Cardiac septum (tissue), 1 donor: Measurements from ENCODE around the gene DAB1. TPM values are rescaled to one million over a fixed set of nuclear protein-coding genes. Genes with fewer than 3 reads are reported as not detected.

Experiments used
- DNase-seq: peaks from one replicate; pipeline ENCODE4 v3.0.0-alpha.2; 2020; ENCODE audit warnings: low spot score
- intact Hi-C: fragments of 100-400 bp; cut with DNase I; formaldehyde crosslinking; loops from one replicate; pipeline ENCODE4 v1.14.0; 2022
- long read RNA-seq: library from polyadenylated mRNA; unstranded; transcript quantifications from one replicate; pipeline ENCODE4 v2.0.0, GENCODE V29; 2021
- total RNA-seq: library from RNA; stranded (reverse); fragmentation: NEBNext Ultra II Directional; extraction: Animal tissue kit (Norgen Biotek cat#: 25700); gene quantifications from one replicate; pipeline ENCODE4 v1.2.1, GENCODE V29; 2021
- donor health status: DM: no; HTN: no; CAD: no.

The DAB1 gene
- 2.0 TPM for total RNA-seq
- long read RNA-seq, partial matches to known transcripts: 1 of 3 reads
- long read RNA-seq, other reads (novel, unspliced or antisense): 2 of 3 reads

- DNase-seq: no peak
- intact Hi-C loops: loop anchor here (5.0 to 10.0 kb wide), 2 partner anchors 191 to 591 kb away; no protein-coding TSS in a partner anchor
Measured at GRCh38 chr1:57423656-57424211, at the start of gene DAB1. TSS of gene DAB1 (minus strand) at chr1:57424060. CDS start at chr1:57291030, 133,030 bp downstream.

- DNase-seq: no peak
- intact Hi-C loops: no loop called here
Measured at GRCh38 chr1:57473448-57473847, 49.6 kb upstream of the DAB1 start.

GRCh38 chr1:57471995-57472394 is 48.1 kb upstream of the DAB1 start:
- no peak for DNase-seq
- intact Hi-C loops: no loop called here

DNA sequence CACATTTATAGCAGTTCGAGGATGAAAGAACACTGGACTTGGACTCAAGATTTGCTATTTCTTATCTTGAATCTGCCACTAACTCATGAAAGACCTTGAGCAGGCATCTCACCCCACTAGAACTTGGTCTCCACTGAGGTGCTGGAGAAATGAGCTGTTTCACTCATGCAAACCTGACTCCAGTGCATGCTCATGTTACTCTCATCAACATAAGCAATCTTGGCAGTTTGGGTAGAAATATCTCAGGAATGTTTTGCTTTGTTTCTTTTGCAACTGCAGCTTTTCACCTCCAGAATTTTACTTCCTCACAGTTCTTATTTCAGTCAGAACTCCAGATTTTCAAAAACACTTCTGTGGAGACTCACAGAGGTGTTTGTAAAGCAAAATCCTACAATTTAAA is 46.2 kb upstream of the DAB1 start:
- intact Hi-C loops: no loop called here
- no peak for DNase-seq

DNA sequence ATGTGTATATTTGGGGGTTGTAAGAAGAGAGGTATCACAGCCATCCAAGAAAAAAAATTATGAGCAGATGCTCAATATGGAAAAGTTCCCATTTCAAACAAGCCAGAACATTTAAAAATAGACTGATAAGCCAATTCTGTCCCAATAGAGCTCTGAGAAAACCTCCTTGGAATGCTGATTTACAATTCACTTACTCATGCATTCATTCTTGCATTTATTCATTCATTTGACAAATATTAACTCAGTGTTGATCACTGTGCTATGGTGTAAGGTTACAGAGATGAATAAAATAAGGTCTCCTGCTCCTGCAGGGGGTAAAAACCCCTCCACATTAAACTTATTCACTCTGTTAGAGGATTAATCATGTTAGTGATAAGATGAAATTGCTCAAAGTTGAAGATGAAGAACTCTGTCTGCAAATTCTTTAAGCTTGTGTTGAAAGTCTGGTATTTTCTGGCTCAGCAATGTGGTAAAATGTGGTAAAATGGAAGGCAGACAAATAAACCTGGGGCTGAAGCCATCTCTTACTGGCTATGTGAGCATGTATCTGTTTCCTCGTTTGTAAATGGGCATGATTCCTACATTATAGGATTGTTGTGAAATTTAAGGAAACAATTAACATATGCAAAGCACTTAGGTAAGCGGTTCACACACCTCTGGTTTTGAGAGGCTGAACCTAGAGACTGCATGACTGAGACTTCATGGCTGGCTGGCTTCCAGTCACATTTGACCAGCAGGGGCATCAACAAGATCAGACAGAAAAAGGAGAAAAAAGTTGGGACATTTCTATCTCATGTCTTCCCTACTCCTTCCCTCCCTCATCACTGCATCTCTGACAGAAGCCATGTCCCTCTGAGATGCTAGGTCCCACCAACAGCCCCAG is 45.0 kb upstream of the DAB1 start:
- DNase-seq: no peak
- intact Hi-C loops: no loop called here

GRCh38 chr1:57467830-57468229 is 44.0 kb upstream of the DAB1 start:
- no peak for DNase-seq
- intact Hi-C loops: no loop called here

DNA sequence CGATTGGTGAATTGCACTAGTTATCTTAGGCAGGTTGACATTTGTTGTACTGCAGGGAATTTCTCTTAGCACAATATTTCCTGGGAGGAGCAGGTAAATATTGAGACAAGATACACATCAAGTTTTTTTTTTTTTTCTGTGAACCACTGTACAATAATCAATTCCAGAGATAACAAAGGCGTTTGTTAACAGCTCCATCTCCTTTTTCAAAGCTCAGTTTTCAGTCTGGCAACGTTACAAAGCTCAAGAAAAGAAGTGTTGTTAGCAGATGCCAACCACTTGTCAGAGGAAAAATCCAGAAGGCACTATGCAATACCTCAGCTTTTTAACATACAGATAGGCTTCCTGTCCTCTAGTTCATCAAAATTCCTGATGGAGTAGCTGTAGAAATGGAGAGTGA is 40.9 kb upstream of the DAB1 start:
- intact Hi-C loops: no loop called here
- DNase-seq: no peak

DNA sequence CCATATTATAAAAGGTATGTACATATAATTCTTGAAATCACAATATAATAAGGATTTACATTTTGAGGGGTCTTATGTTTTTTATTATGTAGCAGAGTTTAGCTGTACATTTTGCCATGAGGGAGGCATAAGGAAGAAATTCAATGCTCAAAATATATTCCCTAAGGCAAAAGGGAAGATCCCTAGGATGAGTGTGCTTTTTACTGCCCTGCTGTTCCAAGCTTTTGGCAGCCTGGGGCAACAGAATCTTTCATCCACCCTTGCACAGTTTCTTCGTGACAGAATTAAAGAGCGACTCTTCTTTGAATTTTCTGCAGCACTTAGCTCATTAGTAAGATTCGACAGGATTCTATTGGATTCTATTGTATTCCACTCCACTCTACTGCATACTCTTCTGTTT is 39.5 kb upstream of the DAB1 start:
- intact Hi-C loops: no loop called here

GRCh38 chr1:57461405-57461804 is 37.5 kb upstream of the DAB1 start:
- intact Hi-C loops: no loop called here
- no peak for DNase-seq

More for the DNA sequence above, 39.5 kb upstream of the DAB1 start:
- no peak for DNase-seq

DNA sequence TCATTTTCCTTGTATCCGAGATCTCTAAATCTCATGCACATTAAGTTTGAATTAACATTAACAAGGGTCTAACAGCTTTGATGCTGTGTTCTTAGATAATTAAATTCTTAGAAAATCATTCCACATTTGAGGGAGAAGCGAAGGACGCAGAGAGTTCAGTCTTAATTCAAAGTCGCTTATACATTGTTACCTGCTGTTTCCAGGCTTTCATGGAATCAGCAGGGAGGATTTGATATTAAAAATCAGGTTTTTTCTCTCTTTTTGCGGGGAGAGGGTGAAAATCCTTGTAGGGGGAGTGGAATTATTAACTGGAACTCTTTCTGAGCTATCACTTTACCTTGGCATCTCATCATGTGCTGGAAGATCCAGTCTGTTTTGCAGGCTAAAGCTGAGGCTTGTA is 27.7 kb upstream of the DAB1 start:
- intact Hi-C loops: no loop called here
- DNase-seq: no peak

DNA sequence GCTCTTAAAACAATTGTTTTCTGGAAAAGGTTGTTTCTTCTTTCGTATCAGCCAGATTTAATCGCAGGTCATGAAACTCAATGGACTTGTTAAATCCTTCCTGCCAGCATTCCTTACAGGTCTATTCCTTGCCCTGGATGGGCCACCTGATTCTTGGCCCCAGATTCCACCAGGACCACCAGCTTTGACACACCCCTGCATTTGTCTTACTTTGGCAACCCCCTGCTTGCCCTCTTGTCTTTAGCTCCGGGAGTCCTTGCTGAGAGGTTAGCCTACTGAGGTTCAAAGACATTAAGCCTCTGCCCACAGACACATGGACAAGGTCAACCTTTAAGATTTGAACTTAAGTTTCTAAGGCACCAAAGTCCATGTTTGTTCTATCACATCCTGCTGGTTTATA is 27.1 kb upstream of the DAB1 start:
- intact Hi-C loops: no loop called here

GRCh38 chr1:57447551-57447950 is 23.7 kb upstream of the DAB1 start:
- no peak for DNase-seq
- intact Hi-C loops: no loop called here

More for the DNA sequence above, 27.1 kb upstream of the DAB1 start:
- DNase-seq: no peak

GRCh38 chr1:57443004-57443403 is 19.1 kb upstream of the DAB1 start:
- intact Hi-C loops: no loop called here
- DNase-seq: no peak

- DNase-seq: no peak
Measured at GRCh38 chr1:57440096-57440495, 16.2 kb upstream of the DAB1 start.

DNA sequence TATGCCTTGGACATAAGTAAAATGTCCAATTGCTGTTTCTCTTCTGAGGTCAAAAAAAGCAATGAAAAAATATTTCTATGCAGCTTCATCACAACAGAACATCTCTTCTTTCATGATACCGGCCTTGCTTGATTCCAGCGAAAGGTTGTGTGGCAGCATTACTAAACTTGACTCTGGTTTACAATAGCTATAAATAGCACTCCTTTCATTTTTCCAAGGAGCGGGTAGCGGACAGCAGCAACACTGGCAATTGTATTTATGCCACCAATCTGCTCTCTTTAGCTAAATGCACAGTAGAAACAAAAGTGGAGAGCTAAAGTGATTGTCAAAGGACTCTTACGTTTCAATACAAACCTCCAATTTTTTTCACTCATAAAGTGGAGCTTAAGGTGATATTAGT is 7.5 kb upstream of the DAB1 start:
- DNase-seq: no peak
- intact Hi-C loops: no loop called here

More at GRCh38 chr1:57440096-57440495, 16.2 kb upstream of the DAB1 start:
- intact Hi-C loops: no loop called here

DNA sequence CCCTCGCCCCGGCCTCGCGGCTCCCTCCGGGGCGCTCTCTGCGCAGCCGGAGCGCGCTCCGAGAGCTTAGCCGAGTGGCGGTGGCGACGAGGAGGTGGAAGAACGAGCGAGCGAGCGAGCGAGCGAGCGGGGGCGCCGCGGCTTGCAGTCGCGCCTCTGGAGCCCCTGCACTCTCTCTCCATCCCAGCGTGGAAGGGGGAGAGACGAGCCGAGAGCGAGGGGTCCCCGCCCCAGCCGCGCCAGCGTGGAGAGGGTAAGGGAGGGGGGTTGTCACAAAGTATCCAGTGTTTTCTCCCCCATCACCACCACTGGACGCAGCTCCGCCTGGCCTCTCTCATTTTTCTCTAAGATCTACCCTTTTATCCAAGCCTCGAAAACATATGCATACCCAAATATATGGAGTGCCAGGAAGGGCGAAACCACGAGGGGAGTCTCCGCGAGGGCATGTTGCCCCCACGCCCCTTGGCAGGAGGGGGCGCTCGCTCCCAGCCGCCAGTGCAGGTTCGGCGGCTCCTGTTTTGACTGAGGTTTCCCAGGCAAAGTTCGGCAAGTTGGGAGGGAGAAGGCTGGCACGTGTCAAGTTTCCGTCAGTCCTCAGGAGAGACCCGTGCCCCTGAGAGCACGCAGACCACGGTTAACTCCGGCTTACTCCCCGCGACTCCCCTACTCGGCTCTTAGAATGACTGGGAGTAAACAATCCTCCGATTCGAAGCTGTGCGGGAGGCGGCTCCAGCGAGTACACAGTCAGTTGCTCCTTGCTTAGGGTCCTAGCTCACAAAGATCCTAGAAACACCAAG is 569 bp upstream of the DAB1 start:
- intact Hi-C loops: loop anchor here (5.0 to 10.0 kb wide), 2 partner anchors 190 to 592 kb away; no protein-coding TSS in a partner anchor
- no peak for DNase-seq

DNA sequence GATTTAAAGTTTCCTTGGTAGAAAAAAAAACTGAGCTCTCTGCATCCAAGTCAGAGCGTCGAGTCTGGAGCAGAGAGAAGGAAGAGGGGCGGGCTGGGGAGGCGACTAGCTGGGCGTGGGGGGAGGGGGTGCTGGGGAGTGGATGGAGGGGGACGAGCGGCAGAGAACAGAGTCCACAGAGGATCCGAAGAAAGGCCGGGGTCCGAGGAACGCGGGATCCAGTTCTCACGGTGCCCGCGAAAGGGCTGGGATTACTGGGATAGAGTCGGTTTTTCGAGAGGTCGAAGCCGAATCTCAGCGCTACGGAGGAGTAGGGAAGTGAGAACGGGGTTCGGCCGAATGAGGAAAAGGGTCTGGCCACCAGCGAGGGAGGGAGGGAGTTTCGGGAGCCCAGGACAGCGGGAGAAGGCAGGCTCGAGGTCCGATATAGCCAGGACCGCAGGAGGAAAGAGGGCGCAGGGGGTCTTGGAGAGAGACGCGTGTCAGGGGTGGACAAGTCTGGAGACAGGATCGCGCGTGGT is 665 bp downstream of the DAB1 start:
- intact Hi-C loops: loop anchor here (5.0 to 10.0 kb wide), 2 partner anchors 192 to 591 kb away; no protein-coding TSS in a partner anchor

DNA sequence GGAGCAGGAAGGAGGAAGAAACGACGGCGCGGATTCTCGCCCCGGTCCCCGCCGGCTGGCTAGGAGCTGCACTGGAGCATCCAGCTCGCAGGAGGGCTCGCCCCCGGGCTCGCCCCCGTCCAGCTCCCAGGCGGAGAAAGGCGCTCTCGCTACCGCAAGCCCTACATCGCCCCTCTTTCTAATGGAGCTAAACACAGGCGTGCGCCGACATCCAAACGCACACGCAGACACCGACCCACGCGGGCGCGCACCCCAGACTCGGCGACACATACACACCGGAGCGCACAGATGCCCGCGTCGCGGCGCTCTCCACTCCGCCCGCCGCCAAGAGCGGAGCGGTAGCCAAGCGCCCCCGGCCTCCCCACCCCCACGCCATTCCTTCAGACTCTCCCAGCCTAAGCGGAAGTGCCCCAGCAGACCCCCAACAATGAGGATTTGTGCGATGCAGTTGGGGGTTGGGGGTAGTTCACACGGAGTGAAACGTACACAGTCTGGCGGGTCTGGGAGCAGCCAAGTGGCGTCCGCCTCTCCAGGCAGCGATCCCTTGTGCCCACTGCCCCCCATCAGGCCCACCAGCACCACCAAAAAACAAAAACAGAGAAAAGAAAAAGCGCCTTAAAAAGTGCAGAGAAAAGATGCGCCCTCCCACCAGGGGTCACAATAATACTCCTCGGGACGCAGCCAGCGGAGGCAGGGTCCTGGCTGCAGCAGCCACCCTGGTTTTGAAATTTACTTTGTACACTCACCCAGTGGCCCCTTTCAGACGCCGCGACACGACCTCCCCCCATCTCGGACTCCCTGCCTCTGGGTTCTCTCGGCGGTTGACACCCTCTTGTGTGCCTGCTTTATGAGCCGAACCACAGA is 1.4 kb downstream of the DAB1 start:
- DNase-seq: no peak
- intact Hi-C loops: loop anchor here (5.0 to 10.0 kb wide), 2 partner anchors 192 to 590 kb away; no protein-coding TSS in a partner anchor

More for the DNA sequence above, 665 bp downstream of the DAB1 start:
- DNase-seq: no peak

- no peak for DNase-seq
- intact Hi-C loops: loop anchor here (5.0 to 10.0 kb wide), 2 partner anchors 193 to 590 kb away; no protein-coding TSS in a partner anchor
Measured at GRCh38 chr1:57421806-57422205, 2.1 kb downstream of the DAB1 start.
